Esophagus squamous epithelium (tissue), 4 donors: Measurements from ENCODE around the gene KIF1B.

Source experiments
- CTCF ChIP-seq, 6 experiments: fragments of 450-650 bp in 4 of 6; fragments of 200-600 bp in 2 of 6; sonication (generic) in 2 of 6; IDR thresholded peaks; one replicate each; pipeline ENCODE4 v1.5.1; 2016 to 2019; ENCODE audit warnings: antibody characterized with exemption in 6 of 6, mild to moderate bottlenecking in 4 of 6, moderate library complexity in 4 of 6
- POLR2A ChIP-seq, 4 donors: fragments of 450-650 bp; IDR thresholded peaks; one replicate each; pipeline ENCODE4 v1.6.1; 2017; ENCODE audit warnings: antibody characterized with exemption in 4 of 4, mild to moderate bottlenecking in 4 of 4, moderate library complexity in 3 of 4

GRCh38 chr1:10245674-10246073, 35.3 kb downstream of the KIF1B start:
- TF ChIP-seq CTCF (IDR thresholded peaks at IDR 0.05) (no peak), POLR2A (IDR thresholded peaks at IDR 0.05) (no peak)
